Lower lobe of right lung (tissue), 2 donors: ENCODE data around the gene GALNS. TPM values are rescaled to one million over a fixed set of nuclear protein-coding genes. Genes with fewer than 3 reads are reported as not detected.

Experiments used
- ATAC-seq, 2 donors: fragments of 200-7000 bp; cut with Tn5 transposase; one replicate each; pipeline ENCODE4 v1.9.1; 2020 to 2022; ENCODE audit warnings: mild to moderate bottlenecking in 2 of 2, moderate library complexity in 2 of 2
- DNase-seq: peaks from one replicate; pipeline ENCODE4 v3.0.0-alpha.2; 2020
- H3K27ac ChIP-seq: fragments of 200-600 bp; one replicate; pipeline ENCODE4 v1.8.0; 2022
- H3K27me3 ChIP-seq: fragments of 200-600 bp; one replicate; pipeline ENCODE4 v1.8.0; 2022; ENCODE audit warnings: low read depth
- H3K36me3 ChIP-seq: fragments of 200-600 bp; one replicate; pipeline ENCODE4 v1.8.0; 2022; ENCODE audit warnings: mild to moderate bottlenecking
- H3K4me1 ChIP-seq: fragments of 200-600 bp; one replicate; pipeline ENCODE4 v1.8.0; 2022
- H3K4me3 ChIP-seq: fragments of 200-600 bp; one replicate; pipeline ENCODE4 v1.8.0; 2022; ENCODE audit warnings: mild to moderate bottlenecking
- H3K9me3 ChIP-seq: fragments of 200-600 bp; one replicate; pipeline ENCODE4 v1.8.0; 2022
- CTCF ChIP-seq: fragments of 200-600 bp; IDR thresholded peaks from one replicate; pipeline ENCODE4 v1.8.0; 2022; ENCODE audit warnings: antibody characterized with exemption, mild to moderate bottlenecking
- intact Hi-C: fragments of 100-400 bp; cut with DNase I; formaldehyde crosslinking; loops from one replicate; pipeline ENCODE4 v1.11.0; 2022
- total RNA-seq: library from RNA; stranded (reverse); fragmentation: NEBNext Ultra II Directional; extraction: Animal tissue kit (Norgen Biotek cat#: 25700); gene quantifications from one replicate; pipeline ENCODE4 v1.2.1, GENCODE V29; 2021
- donor health status: DM: no; HTN: yes; CAD: no; lungs with severe emphysema.

The GALNS gene
- total RNA-seq, 1 donor from 2014 or later: 48.5 TPM

- ATAC-seq (no peak), DNase-seq (no peak)
- Histone ChIP-seq H3K4me1 (peaks cover 86% of the 10 kb centered on the region), H3K27me3 (no peaks in the 10 kb centered on the region), H3K36me3 (peaks cover under 1% of the 10 kb centered on the region), H3K27ac (peak overlapping the region; percentile 77), H3K4me3 (peak overlapping the region; percentile 32), H3K9me3 (no peaks in the 10 kb centered on the region)
- no peak for TF ChIP-seq CTCF
- intact Hi-C loops: no loop called here
Observed at GRCh38 chr16:88771294-88771772, 85.4 kb downstream of the GALNS start.

GRCh38 chr16:88770461-88771293, 86.1 kb downstream of the GALNS start:
- intact Hi-C loops: no loop called here
- TF ChIP-seq CTCF: no peak
- H3K4me1 ChIP-seq: peaks cover 85% of the 10 kb centered on the region
- H3K9me3 ChIP-seq: no peaks in the 10 kb centered on the region
- peak overlapping the region; percentile 32 for H3K4me3 ChIP-seq
- H3K27ac ChIP-seq: peak overlapping the region; percentile 77
- H3K27me3 ChIP-seq: no peaks in the 10 kb centered on the region
- H3K36me3 ChIP-seq: peaks cover 6% of the 10 kb centered on the region
- DNase-seq (peak; percentile 87), ATAC-seq (peak; percentile 71 to 77)

GRCh38 chr16:88769617-88770460, 86.9 kb downstream of the GALNS start:
- DNase-seq: peak; percentile 82
- peaks cover 6% of the 10 kb centered on the region for H3K36me3 ChIP-seq
- H3K27me3 ChIP-seq: no peaks in the 10 kb centered on the region
- intact Hi-C loops: no loop called here
- TF ChIP-seq CTCF: no peak
- peak overlapping the region; percentile 77 for H3K27ac ChIP-seq
- peak overlapping the region; percentile 32 for H3K4me3 ChIP-seq
- ATAC-seq: peak; percentile 64 to 68
- peaks cover 89% of the 10 kb centered on the region for H3K4me1 ChIP-seq
- no peaks in the 10 kb centered on the region for H3K9me3 ChIP-seq

GRCh38 chr16:88768071-88768783, 88.5 kb downstream of the GALNS start:
- peak overlapping the region; percentile 77 for H3K27ac ChIP-seq
- no peaks in the 10 kb centered on the region for H3K27me3 ChIP-seq
- H3K4me3 ChIP-seq: peak overlapping the region; percentile 21
- peaks cover 89% of the 10 kb centered on the region for H3K4me1 ChIP-seq
- H3K9me3 ChIP-seq: no peaks in the 10 kb centered on the region
- intact Hi-C loops: no loop called here
- peaks cover 15% of the 10 kb centered on the region for H3K36me3 ChIP-seq
- ATAC-seq (peak; percentile 30 to 58), DNase-seq (peak; percentile 87)
- TF ChIP-seq CTCF: no peak

- TF ChIP-seq CTCF: no peak
- H3K4me1 ChIP-seq: peaks cover 89% of the 10 kb centered on the region
- intact Hi-C loops: no loop called here
- H3K27ac ChIP-seq: peak overlapping the region; percentile 77
- H3K27me3 ChIP-seq: no peaks in the 10 kb centered on the region
- H3K4me3 ChIP-seq: peak overlapping the region; percentile 21
- H3K9me3 ChIP-seq: no peaks in the 10 kb centered on the region
- ATAC-seq: no peak
- no peak for DNase-seq
- H3K36me3 ChIP-seq: peaks cover 20% of the 10 kb centered on the region
Observed at GRCh38 chr16:88767546-88768070, 89.1 kb downstream of the GALNS start.
